HepG2 (cell line): Measurements from ENCODE around the gene CRKL. TPM values are rescaled to one million over a fixed set of nuclear protein-coding genes. Genes with fewer than 3 reads are reported as not detected.
A peak's percentile ranks its signal among the peaks of the same experiment; 100 is the strongest.

Source experiments
- HDAC6 ChIP-seq: fragments of 200-600 bp; sonication (generic); IDR thresholded peaks from 2 replicates; pipeline ENCODE4 v1.7.0; 2017; ENCODE audit warnings: mild to moderate bottlenecking, antibody characterized with exemption, low read length, low read depth
- HNF1B ChIP-seq: sonication (generic); formaldehyde crosslinking; IDR thresholded peaks from 2 replicates; pipeline ENCODE4 v1.5.1; 2020; ENCODE audit warnings: mild to moderate bottlenecking, moderate library complexity, missing genetic modification reagents
- KDM5A ChIP-seq: fragments of 200-600 bp; sonication (generic); IDR thresholded peaks from 2 replicates; pipeline ENCODE4 v1.7.0; 2018; ENCODE audit warnings: antibody characterized with exemption, mild to moderate bottlenecking, low read length, borderline replicate concordance
- MAF1 ChIP-seq: sonication (generic); formaldehyde crosslinking; IDR thresholded peaks from 2 replicates; pipeline ENCODE4 v1.5.0; 2020; ENCODE audit warnings: missing genetic modification reagents, borderline replicate concordance
- MED1 ChIP-seq: sonication (generic); formaldehyde crosslinking; IDR thresholded peaks from 2 replicates; pipeline ENCODE4 v1.4.0; 2020; ENCODE audit warnings: missing genetic modification reagents
- MYPOP ChIP-seq: sonication (generic); formaldehyde crosslinking; IDR thresholded peaks from 2 replicates; pipeline ENCODE4 v1.8.1; 2023; ENCODE audit warnings: mild to moderate bottlenecking, moderate library complexity, missing genetic modification reagents
- NRL ChIP-seq: sonication (generic); formaldehyde crosslinking; IDR thresholded peaks from 2 replicates; pipeline ENCODE4 v1.5.0; 2020; ENCODE audit warnings: missing genetic modification reagents, mild to moderate bottlenecking, moderate library complexity, borderline replicate concordance
- PBX3 ChIP-seq: sonication (generic); formaldehyde crosslinking; IDR thresholded peaks from 2 replicates; pipeline ENCODE4 v1.8.1; 2023; ENCODE audit warnings: missing genetic modification reagents, inconsistent platforms, borderline replicate concordance
- SIN3B ChIP-seq: fragments of 150-350 bp; IDR thresholded peaks from 2 replicates; pipeline ENCODE4 v1.6.1; 2014; ENCODE audit warnings: low read length
- SMC3 ChIP-seq: IDR thresholded peaks from 2 replicates; pipeline ENCODE4 v1.6.1; 2011; ENCODE audit warnings: low read length, improper control_type of control experiment
- THAP11 ChIP-seq: IDR thresholded peaks from 2 replicates; pipeline ENCODE4 v1.6.1; 2016; ENCODE audit warnings: missing biosample characterization, missing genetic modification reagents
- ZBTB14 ChIP-seq: sonication (generic); formaldehyde crosslinking; IDR thresholded peaks from 2 replicates; pipeline ENCODE4 v1.4.0; 2020; ENCODE audit warnings: missing genetic modification reagents
- ZC3H13 ChIP-seq: sonication (generic); formaldehyde crosslinking; IDR thresholded peaks from 2 replicates; pipeline ENCODE4 v1.8.1; 2023; ENCODE audit warnings: mild to moderate bottlenecking, missing genetic modification reagents, moderate library complexity
- ZHX2 ChIP-seq, 2 experiments: sonication (generic) in 1 of 2; formaldehyde crosslinking in 1 of 2; IDR thresholded peaks; 2 replicates each; pipeline versions ENCODE4 v1.6.1 to v1.9.0; 2014 to 2022; ENCODE audit warnings: antibody characterized with exemption in 1 of 2, borderline replicate concordance in 1 of 2, inconsistent platforms in 1 of 2, low read depth in 1 of 2, missing genetic modification reagents in 1 of 2
- ZNF124 ChIP-seq: sonication (generic); formaldehyde crosslinking; IDR thresholded peaks from 2 replicates; pipeline ENCODE4 v1.4.0; 2020; ENCODE audit warnings: missing genetic modification reagents
- ZNF264 ChIP-seq: sonication (generic); formaldehyde crosslinking; IDR thresholded peaks from 2 replicates; pipeline ENCODE4 v1.4.0; 2020; ENCODE audit warnings: missing genetic modification reagents
- ZNF790 ChIP-seq: sonication (generic); formaldehyde crosslinking; IDR thresholded peaks from 2 replicates; pipeline ENCODE4 v1.8.0; 2022; ENCODE audit warnings: missing genetic modification reagents, mild to moderate bottlenecking, borderline replicate concordance
- polyA plus RNA-seq, 8 experiments: library from polyadenylated mRNA; depleted of rRNA in 3 of 8; stranded (reverse) in 7 of 8; unstranded in 1 of 8; fragments of >200 nt; fragmentation: Illumina TruSeq in 4 of 8; extraction: Trizol in 4 of 8; gene quantifications; 2 replicates each; pipeline versions ENCODE4 v1.2.1 to v1.2.3, GENCODE V29; 2011 to 2016; ENCODE audit warnings: low read depth in 4 of 8, missing spikeins in 1 of 8, mixed read lengths in 1 of 8; ENCODE audit not compliant: insufficient read depth in 1 of 8
- total RNA-seq, 5 experiments: library from RNA; depleted of rRNA; stranded (reverse); fragments of >200 nt; fragmentation: Illumina TruSeq; extraction: Trizol; gene quantifications; 2 replicates each; pipeline ENCODE4 v1.2.3, GENCODE V29; 2016; ENCODE audit warnings: low read depth in 1 of 5

CRKL gene
- total and polyA plus RNA-seq, 2 of the 13 experiments (the other 11 are each of a cell fraction or from before 2014, with no cell fraction given) = 37.4 to 60.6 TPM

GRCh38 chr22:20963201-20964052 is 46.2 kb downstream of the CRKL start (continued):
- no peak for TF ChIP-seq PBX3 (CRISPR knock-in tag)
- no peak for TF ChIP-seq MYPOP (CRISPR knock-in tag)
- TF ChIP-seq HNF1B (CRISPR knock-in tag) = no peak
- no peak for TF ChIP-seq ZC3H13
- TF ChIP-seq MED1 (CRISPR knock-in tag) = peak; percentile 73
- no peak for TF ChIP-seq KDM5A
- no peak for TF ChIP-seq MAF1
- TF ChIP-seq ZHX2 (IDR thresholded peaks at IDR 0.05; ENCODE audit: low read depth) = no peak
- TF ChIP-seq ZHX2 (CRISPR knock-in tag; IDR thresholded peaks at IDR 0.05; ENCODE audit: borderline replicate concordance) = no peak
- no peak for TF ChIP-seq ZNF790 (CRISPR knock-in tag)
- TF ChIP-seq ZNF124 (CRISPR knock-in tag) = no peak
- 0 out of 2 replicates have a peak, but pooled peaks have one; percentile 31 for TF ChIP-seq ZNF264 (CRISPR knock-in tag)
- TF ChIP-seq THAP11 (CRISPR knock-in tag) = 0 out of 2 replicates have a peak, but pooled peaks have one; percentile 45
- TF ChIP-seq HDAC6 = no peak
- TF ChIP-seq SMC3 = no peak
- TF ChIP-seq ZBTB14 (CRISPR knock-in tag) = no peak
- no peak for TF ChIP-seq NRL (CRISPR knock-in tag)
- TF ChIP-seq SIN3B = no peak
